HepG2 (cell line): Measurements from ENCODE around the gene LINC00632.

ENCODE experiments used
- ATF7 ChIP-seq, 2 experiments: fragments of 450-650 bp in 1 of 2; sonication (generic) in 1 of 2; formaldehyde crosslinking in 1 of 2; IDR thresholded peaks; 2 replicates each; pipeline versions ENCODE4 v1.4.0 to v1.6.1; 2016 to 2020; ENCODE audit warnings: antibody characterized with exemption in 1 of 2, mild to moderate bottlenecking in 1 of 2, missing genetic modification reagents in 1 of 2
- CENPBD1 ChIP-seq: sonication (generic); formaldehyde crosslinking; IDR thresholded peaks from 2 replicates; pipeline ENCODE4 v1.8.0; 2022; ENCODE audit warnings: missing genetic modification reagents, low read depth, mild to moderate bottlenecking, borderline replicate concordance
- CTCF ChIP-seq: sonication (generic); formaldehyde crosslinking; IDR thresholded peaks from 2 replicates; pipeline ENCODE4 v1.5.0; 2020; ENCODE audit warnings: mild to moderate bottlenecking, missing genetic modification reagents, moderate library complexity
- NR2C2 ChIP-seq: sonication (generic); formaldehyde crosslinking; IDR thresholded peaks from 2 replicates; pipeline ENCODE4 v1.4.0; 2020; ENCODE audit warnings: missing genetic modification reagents, mild to moderate bottlenecking, moderate library complexity, borderline replicate concordance
- ZMYM2 ChIP-seq: sonication (generic); formaldehyde crosslinking; IDR thresholded peaks from 2 replicates; pipeline ENCODE4 v1.8.0; 2022; ENCODE audit warnings: mild to moderate bottlenecking, missing genetic modification reagents

- TF ChIP-seq ZMYM2 (CRISPR knock-in tag) (no peak), CTCF (no peak), ATF7 (IDR thresholded peaks at IDR 0.05) (no peak), ATF7 (CRISPR knock-in tag; IDR thresholded peaks at IDR 0.05) (no peak), NR2C2 (no peak), CENPBD1 (CRISPR knock-in tag) (no peak)
These were observed 15.9 kb downstream of the LINC00632 start for GRCh38 chrX:140725500-140725899.
